ENCODE measurements around the gene BIN1.

BIN1 gene

DNA sequence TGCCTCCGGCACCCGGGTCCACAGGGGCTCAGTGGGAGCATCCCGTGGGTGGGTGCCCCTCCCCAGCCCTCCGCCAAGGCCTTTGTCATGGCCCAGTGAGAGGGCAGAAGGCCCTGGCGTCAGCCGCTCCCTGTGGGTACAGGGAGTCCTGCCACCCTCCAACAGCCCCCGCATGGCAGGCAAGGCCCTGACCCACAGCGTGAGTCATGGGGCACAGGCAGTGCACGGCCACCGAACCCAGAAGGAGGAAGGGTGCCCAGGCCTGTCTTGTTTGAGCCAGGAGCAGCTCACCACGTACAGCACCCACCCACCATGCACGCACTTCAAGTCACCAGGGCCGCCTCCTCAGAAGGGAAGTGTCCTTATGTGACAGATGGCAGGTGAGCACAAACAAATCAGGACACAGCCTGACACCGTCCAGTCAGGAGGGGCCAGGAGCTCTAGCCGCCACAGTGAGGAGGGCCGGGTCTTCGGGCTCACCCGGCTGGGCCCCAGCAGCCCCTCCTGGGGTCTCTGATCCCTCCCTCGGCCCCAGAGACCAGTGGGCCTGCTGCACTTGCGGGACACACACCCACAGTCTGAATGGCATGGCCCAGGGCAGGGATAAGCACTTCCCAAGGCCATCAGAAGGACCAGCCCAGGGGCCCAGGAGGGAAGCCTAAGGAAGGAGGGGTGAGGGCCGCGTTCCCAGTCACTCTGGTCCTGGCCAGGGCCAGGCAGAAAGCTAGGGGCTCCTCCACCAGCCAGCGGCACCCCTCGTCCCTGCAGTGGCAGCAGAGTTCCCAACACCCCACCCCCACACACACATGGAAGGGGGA is 25.8 kb downstream of the BIN1 start:
- H3K27ac ChIP-seq: peak overlapping the region; percentile 21

GRCh38 chr2:127080226-127080937 is 26.6 kb downstream of the BIN1 start:
- no peak for DNase-seq (ENCODE audit: low spot score)
- ChIA-PET POLR2A (ENCODE audit: low non-redundant PET) (no interaction called here), CTCF (interaction anchor here (0.5 kb wide), 1 partner anchor 18 kb away, joined by 4 read pairs; no protein-coding TSS in a partner anchor)
- H3K27ac ChIP-seq: peak overlapping the region; percentile 21
- TF ChIP-seq, protein P1, sequence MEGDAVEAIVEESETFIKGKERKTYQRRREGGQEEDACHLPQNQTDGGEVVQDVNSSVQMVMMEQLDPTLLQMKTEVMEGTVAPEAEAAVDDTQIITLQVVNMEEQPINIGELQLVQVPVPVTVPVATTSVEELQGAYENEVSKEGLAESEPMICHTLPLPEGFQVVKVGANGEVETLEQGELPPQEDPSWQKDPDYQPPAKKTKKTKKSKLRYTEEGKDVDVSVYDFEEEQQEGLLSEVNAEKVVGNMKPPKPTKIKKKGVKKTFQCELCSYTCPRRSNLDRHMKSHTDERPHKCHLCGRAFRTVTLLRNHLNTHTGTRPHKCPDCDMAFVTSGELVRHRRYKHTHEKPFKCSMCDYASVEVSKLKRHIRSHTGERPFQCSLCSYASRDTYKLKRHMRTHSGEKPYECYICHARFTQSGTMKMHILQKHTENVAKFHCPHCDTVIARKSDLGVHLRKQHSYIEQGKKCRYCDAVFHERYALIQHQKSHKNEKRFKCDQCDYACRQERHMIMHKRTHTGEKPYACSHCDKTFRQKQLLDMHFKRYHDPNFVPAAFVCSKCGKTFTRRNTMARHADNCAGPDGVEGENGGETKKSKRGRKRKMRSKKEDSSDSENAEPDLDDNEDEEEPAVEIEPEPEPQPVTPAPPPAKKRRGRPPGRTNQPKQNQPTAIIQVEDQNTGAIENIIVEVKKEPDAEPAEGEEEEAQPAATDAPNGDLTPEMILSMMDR (conservative IDR thresholded peaks at IDR 0.05; ENCODE audit: low read depth): no peak

More for the DNA sequence above, 25.8 kb downstream of the BIN1 start:
- POLR2A ChIA-PET (ENCODE audit: low non-redundant PET): no interaction called here
- peak; percentile 20 for DNase-seq (ENCODE audit: low spot score)
- CTCF ChIA-PET: no interaction called here
- TF ChIP-seq, protein P1 (conservative IDR thresholded peaks at IDR 0.05; ENCODE audit: low read depth): no peak

DNA sequence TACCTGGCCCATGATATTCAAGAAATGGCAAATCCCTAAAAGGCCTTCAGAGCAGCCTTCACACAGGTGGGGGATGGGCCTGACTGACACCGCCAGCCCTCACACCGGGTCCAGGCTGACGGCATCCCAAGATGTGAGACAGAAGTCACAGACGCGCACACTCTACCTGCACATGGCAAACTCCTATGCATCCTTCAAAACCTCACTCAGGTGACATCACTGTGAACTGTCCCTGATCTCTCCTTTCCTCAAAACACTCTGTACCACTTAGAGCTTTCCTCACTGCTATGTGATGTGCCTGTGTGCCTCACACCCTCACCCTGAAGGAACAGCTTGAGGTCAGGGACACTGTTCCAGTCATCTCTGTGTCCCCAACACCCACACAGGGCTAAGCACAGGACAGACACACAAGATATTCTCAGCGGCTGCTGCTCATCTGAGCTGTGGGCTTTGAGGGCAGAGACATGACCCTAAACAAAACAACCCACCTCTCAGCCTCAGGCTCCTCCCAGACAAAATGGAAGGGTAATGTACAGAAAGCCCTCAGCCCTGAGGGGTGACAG is 27.5 kb downstream of the BIN1 start:
- DNase-seq (ENCODE audit: low spot score): no peak
- TF ChIP-seq, protein P1 (conservative IDR thresholded peaks at IDR 0.05; ENCODE audit: low read depth): no peak
- POLR2A ChIA-PET (ENCODE audit: low non-redundant PET): interaction anchor here (0.5 kb wide), 1 partner anchor 193 kb away, joined by 5 read pairs; no protein-coding TSS in a partner anchor
- CTCF ChIA-PET: interaction anchor here (0.5 to 1.0 kb wide), 2 partner anchors 11 to 17 kb away, joined by 4 read pairs; no protein-coding TSS in a partner anchor
- 0 out of 2 replicates have a peak overlapping the region, but pooled peaks have one; percentile 25 for H3K27ac ChIP-seq

DNA sequence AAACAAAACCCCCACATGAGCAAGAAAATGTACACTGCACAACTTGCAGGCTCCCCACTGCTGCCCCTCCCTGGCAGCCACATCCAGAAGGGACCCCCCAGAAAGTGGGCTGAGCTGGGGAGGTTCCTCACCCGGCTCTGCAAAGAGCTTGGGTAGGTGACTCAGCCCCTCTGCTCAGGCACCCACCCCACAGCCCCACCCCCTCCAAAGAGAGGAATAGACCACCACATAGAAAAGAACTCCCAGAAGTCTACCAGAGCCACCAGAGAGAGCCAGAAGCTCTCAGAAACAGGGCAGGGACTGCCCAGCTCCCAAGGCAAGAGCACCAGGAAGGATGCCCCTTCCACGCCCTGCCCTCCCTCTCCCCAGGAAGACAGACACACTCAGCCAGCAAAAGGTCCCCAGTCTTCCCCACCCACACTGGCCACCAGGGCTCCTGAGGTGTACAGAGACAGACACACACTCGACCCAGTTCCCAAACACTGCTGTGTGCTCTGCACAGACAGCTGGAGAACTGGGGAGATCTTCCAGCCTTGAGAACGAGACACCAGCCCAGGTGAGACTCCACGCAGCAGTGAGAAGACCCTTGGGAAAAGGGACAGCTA is 28.2 kb downstream of the BIN1 start:
- DNase-seq (ENCODE audit: low spot score): no peak
- TF ChIP-seq, protein P1 (conservative IDR thresholded peaks at IDR 0.05; ENCODE audit: low read depth): no peak
- POLR2A ChIA-PET (ENCODE audit: low non-redundant PET): interaction anchor here (0.5 kb wide), 1 partner anchor 193 kb away, joined by 5 read pairs; no protein-coding TSS in a partner anchor
- CTCF ChIA-PET: interaction anchor here (0.6 to 1.0 kb wide), 3 partner anchors 10 to 578 kb away, joined by 3 to 5 read pairs (median 4); no protein-coding TSS in a partner anchor
- H3K27ac ChIP-seq: peak overlapping the region; percentile 25

- DNase-seq (ENCODE audit: low spot score): no peak
- ChIA-PET CTCF (interaction anchor here (0.6 kb wide), 2 partner anchors 283 to 577 kb away, joined by 3 to 5 read pairs; no protein-coding TSS in a partner anchor), POLR2A (ENCODE audit: low non-redundant PET) (no interaction called here)
- peak overlapping the region; percentile 15 for H3K27ac ChIP-seq
- TF ChIP-seq, protein P1 (conservative IDR thresholded peaks at IDR 0.05; ENCODE audit: low read depth): no peak
Observed at GRCh38 chr2:127078028-127078427, 28.9 kb downstream of the BIN1 start.
